Neural cell (in vitro differentiated cells): ENCODE results near the gene DNAH5. TPM values are rescaled to one million over a fixed set of nuclear protein-coding genes. Genes with fewer than 3 reads are reported as not detected.

Experiments used
- H2AFZ ChIP-seq: fragments of 200-600, 300-800 bp; sonication (generic), shearing (Covaris generic); 2 replicates; pipeline ENCODE4 v1.6.0; 2014; ENCODE audit warnings: low read depth, mild to moderate bottlenecking, antibody characterized with exemption, low read length, moderate library complexity
- H3F3A ChIP-seq: fragments of 200-600 bp; shearing (Covaris generic); 2 replicates; pipeline ENCODE4 v1.6.1; 2016; ENCODE audit warnings: mild to moderate bottlenecking, moderate library complexity, mixed read lengths, antibody characterized with exemption, low read length; ENCODE audit not compliant: insufficient read depth, poor library complexity, severe bottlenecking
- H3K27ac ChIP-seq: fragments of 200-600, 300-800 bp; sonication (generic), shearing (Covaris generic); 2 replicates; pipeline ENCODE4 v1.5.1; 2014; ENCODE audit warnings: mild to moderate bottlenecking, low read length, moderate library complexity
- H3K27me3 ChIP-seq: fragments of 300-800, 200-600 bp; sonication (generic), shearing (Covaris generic); 2 replicates; pipeline ENCODE4 v1.6.0; 2014; ENCODE audit warnings: mild to moderate bottlenecking, low read depth, low read length, moderate library complexity; ENCODE audit not compliant: insufficient read depth
- H3K36me3 ChIP-seq: fragments of 300-800, 200-600 bp; sonication (generic), shearing (Covaris generic); 2 replicates; pipeline ENCODE4 v1.5.1; 2014; ENCODE audit warnings: mild to moderate bottlenecking, antibody characterized with exemption, low read length, moderate library complexity; ENCODE audit not compliant: insufficient read depth
- H3K4me2 ChIP-seq: fragments of 300-800, 200-600 bp; sonication (generic), shearing (Covaris generic); 2 replicates; pipeline ENCODE4 v1.6.0; 2014; ENCODE audit warnings: mild to moderate bottlenecking, low read length
- H3K4me3 ChIP-seq: fragments of 300-800, 200-600 bp; sonication (generic), shearing (Covaris generic); 2 replicates; pipeline ENCODE4 v1.5.1; 2014; ENCODE audit warnings: mild to moderate bottlenecking, low read length, moderate library complexity
- H3K79me2 ChIP-seq: fragments of 200-600 bp; shearing (Covaris generic); replicated peaks from 2 replicates; pipeline ENCODE4 v1.6.0; 2014; ENCODE audit warnings: mild to moderate bottlenecking, low read length, moderate library complexity; ENCODE audit not compliant: insufficient read depth
- H3K9ac ChIP-seq: fragments of 300-800, 200-600 bp; sonication (generic), shearing (Covaris generic); 2 replicates; pipeline ENCODE4 v1.6.1; 2016; ENCODE audit warnings: mild to moderate bottlenecking, low read length, mixed read lengths
- H3K9me2 ChIP-seq: fragments of 200-600 bp; shearing (Covaris generic); 2 replicates; pipeline ENCODE4 v1.6.1; 2016; ENCODE audit warnings: mild to moderate bottlenecking, low read length, mixed read lengths; ENCODE audit not compliant: insufficient read depth
- H3K9me3 ChIP-seq: fragments of 200-600, 300-800 bp; sonication (generic), shearing (Covaris generic); 2 replicates; pipeline ENCODE4 v1.6.1; 2016; ENCODE audit warnings: mild to moderate bottlenecking, mixed run types, low read length, moderate library complexity, mixed read lengths
- H4K20me1 ChIP-seq: fragments of 200-600 bp; shearing (Covaris generic); 2 replicates; pipeline ENCODE4 v1.6.1; 2016; ENCODE audit warnings: mild to moderate bottlenecking, mixed run types; ENCODE audit not compliant: insufficient read depth
- EP300 ChIP-seq: fragments of 450-650 bp; conservative IDR thresholded peaks from 2 replicates; pipeline ENCODE4 v1.6.1; 2014; ENCODE audit warnings: antibody characterized with exemption, mild to moderate bottlenecking, moderate library complexity; ENCODE audit not compliant: poor library complexity, severe bottlenecking
- EZH2 ChIP-seq: fragments of 200-600, 300-800 bp; shearing (Covaris generic), sonication (generic); IDR thresholded peaks from 2 replicates; pipeline ENCODE4 v1.6.1; 2014; ENCODE audit warnings: antibody characterized with exemption, low read length, borderline replicate concordance, mild to moderate bottlenecking; ENCODE audit not compliant: insufficient read depth, poor library complexity, severe bottlenecking
- MXI1 ChIP-seq: fragments of 450-650 bp; conservative IDR thresholded peaks from 2 replicates; pipeline ENCODE4 v1.6.1; 2014; ENCODE audit warnings: antibody characterized with exemption, mild to moderate bottlenecking; ENCODE audit not compliant: poor library complexity, severe bottlenecking
- POLR2AphosphoS5 ChIP-seq: IDR thresholded peaks from 2 replicates; pipeline ENCODE4 v1.6.1; 2012
- RAD21 ChIP-seq: fragments of 450-650 bp; conservative IDR thresholded peaks from 2 replicates; pipeline ENCODE4 v1.6.1; 2014; ENCODE audit warnings: antibody characterized with exemption, mild to moderate bottlenecking, moderate library complexity
- SMC3 ChIP-seq: fragments of 450-650 bp; conservative IDR thresholded peaks from 2 replicates; pipeline ENCODE4 v1.6.1; 2014; ENCODE audit warnings: antibody characterized with exemption, mild to moderate bottlenecking, moderate library complexity; ENCODE audit not compliant: poor library complexity
- TAF1 ChIP-seq: IDR thresholded peaks from 2 replicates; pipeline ENCODE4 v1.6.1; 2012; ENCODE audit warnings: low read depth
- polyA plus RNA-seq: library from polyadenylated mRNA; depleted of rRNA; stranded (reverse); fragments of >200 nt; gene quantifications from 2 replicates; pipeline ENCODE4 v1.2.3, GENCODE V29; 2014
- TF ChIP-seq, protein P1 (sequence below): fragments of 450-650 bp; IDR thresholded peaks from 2 replicates; pipeline ENCODE4 v1.5.1; 2014; ENCODE audit warnings: antibody characterized with exemption, mild to moderate bottlenecking, moderate library complexity; ENCODE audit not compliant: poor library complexity, severe bottlenecking
- TF ChIP-seq, protein P2 (sequence below): IDR thresholded peaks from 2 replicates; pipeline ENCODE4 v1.6.1; 2012; ENCODE audit warnings: borderline replicate concordance

DNAH5 gene
- polyA plus RNA-seq, 1 donor from 2014 or later: 12.8 TPM

DNA sequence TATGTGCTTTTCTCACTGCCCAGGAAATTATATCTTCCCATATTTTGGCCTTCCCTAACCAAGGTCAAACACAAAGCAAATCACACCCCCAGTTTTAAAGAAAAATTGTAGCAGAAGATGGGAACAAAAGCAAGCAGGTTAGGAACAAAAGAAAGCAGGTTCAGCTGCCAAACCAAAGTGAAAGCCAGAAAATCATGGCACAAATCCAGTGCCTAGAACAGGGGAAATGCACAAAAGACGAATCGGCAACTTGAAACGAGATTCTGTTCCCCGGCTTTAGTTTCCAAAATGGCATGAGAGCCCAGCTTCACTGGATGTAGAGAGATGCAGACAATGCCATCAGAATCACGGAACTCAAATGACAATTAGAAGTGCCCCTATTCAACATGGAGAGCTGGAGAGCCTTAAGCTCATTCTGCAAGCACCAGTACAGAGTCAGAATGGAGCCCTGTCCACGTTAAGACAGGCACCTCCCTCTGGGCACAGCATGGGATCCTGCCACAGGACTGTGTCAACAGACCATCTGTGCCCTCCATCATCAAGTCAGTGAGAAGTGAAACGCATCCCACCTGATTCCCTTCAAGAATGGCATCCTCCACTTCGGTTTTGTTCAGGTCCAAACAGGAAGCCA, 13.8 kb downstream of the DNAH5 start:
- H3K27ac ChIP-seq: peak overlapping the region; percentile 88
- no peak overlapping the region for H2AFZ ChIP-seq
- H3K27me3 ChIP-seq: no peaks in the 10 kb centered on the region
- H3K36me3 ChIP-seq: no peaks in the 10 kb centered on the region
- H3F3A ChIP-seq: no peaks in the 10 kb centered on the region
- H4K20me1 ChIP-seq: no peaks in the 10 kb centered on the region
- no peaks in the 10 kb centered on the region for H3K9me3 ChIP-seq
- H3K9ac ChIP-seq: peak overlapping the region; percentile 52
- TF ChIP-seq TAF1 (peak; percentile 29), MXI1 (no peak), POLR2AphosphoS5 (peak; percentile 23), EP300 (peak; percentile 64), RAD21 (no peak), SMC3 (no peak), EZH2 (no peak)
- TF ChIP-seq, protein P1, sequence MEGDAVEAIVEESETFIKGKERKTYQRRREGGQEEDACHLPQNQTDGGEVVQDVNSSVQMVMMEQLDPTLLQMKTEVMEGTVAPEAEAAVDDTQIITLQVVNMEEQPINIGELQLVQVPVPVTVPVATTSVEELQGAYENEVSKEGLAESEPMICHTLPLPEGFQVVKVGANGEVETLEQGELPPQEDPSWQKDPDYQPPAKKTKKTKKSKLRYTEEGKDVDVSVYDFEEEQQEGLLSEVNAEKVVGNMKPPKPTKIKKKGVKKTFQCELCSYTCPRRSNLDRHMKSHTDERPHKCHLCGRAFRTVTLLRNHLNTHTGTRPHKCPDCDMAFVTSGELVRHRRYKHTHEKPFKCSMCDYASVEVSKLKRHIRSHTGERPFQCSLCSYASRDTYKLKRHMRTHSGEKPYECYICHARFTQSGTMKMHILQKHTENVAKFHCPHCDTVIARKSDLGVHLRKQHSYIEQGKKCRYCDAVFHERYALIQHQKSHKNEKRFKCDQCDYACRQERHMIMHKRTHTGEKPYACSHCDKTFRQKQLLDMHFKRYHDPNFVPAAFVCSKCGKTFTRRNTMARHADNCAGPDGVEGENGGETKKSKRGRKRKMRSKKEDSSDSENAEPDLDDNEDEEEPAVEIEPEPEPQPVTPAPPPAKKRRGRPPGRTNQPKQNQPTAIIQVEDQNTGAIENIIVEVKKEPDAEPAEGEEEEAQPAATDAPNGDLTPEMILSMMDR: no peak
- TF ChIP-seq, protein P2, sequence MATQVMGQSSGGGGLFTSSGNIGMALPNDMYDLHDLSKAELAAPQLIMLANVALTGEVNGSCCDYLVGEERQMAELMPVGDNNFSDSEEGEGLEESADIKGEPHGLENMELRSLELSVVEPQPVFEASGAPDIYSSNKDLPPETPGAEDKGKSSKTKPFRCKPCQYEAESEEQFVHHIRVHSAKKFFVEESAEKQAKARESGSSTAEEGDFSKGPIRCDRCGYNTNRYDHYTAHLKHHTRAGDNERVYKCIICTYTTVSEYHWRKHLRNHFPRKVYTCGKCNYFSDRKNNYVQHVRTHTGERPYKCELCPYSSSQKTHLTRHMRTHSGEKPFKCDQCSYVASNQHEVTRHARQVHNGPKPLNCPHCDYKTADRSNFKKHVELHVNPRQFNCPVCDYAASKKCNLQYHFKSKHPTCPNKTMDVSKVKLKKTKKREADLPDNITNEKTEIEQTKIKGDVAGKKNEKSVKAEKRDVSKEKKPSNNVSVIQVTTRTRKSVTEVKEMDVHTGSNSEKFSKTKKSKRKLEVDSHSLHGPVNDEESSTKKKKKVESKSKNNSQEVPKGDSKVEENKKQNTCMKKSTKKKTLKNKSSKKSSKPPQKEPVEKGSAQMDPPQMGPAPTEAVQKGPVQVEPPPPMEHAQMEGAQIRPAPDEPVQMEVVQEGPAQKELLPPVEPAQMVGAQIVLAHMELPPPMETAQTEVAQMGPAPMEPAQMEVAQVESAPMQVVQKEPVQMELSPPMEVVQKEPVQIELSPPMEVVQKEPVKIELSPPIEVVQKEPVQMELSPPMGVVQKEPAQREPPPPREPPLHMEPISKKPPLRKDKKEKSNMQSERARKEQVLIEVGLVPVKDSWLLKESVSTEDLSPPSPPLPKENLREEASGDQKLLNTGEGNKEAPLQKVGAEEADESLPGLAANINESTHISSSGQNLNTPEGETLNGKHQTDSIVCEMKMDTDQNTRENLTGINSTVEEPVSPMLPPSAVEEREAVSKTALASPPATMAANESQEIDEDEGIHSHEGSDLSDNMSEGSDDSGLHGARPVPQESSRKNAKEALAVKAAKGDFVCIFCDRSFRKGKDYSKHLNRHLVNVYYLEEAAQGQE: no peak
- H3K4me3 ChIP-seq: peak overlapping the region; percentile 53
- H3K9me2 ChIP-seq: no peaks in the 10 kb centered on the region
- H3K4me2 ChIP-seq: peak overlapping the region; percentile 42
- H3K79me2 ChIP-seq: no peaks in the 10 kb centered on the region

DNA sequence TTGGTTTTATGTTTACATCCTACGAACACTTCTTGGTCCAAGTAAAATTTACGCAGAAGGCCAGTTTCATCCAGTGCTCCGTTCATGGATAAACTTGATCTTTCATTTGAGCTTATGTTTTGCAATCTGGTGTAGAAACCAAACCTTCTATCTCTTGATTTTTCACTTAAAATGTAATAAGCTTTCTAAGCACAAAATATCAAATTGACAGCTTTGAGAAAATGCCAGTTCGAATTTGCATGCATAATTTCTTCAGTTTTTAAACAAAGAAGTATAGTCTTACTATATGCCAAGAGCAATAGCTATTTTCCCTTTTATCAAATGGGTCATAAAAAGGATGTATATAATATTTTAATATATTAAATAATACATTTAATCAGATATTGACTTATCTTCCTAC, 17.8 kb downstream of the DNAH5 start:
- no peaks in the 10 kb centered on the region for H3K9me3 ChIP-seq
- H2AFZ ChIP-seq: no peak overlapping the region
- no peak overlapping the region for H3K4me3 ChIP-seq
- no peak overlapping the region for H3K9ac ChIP-seq
- no peaks in the 10 kb centered on the region for H3K79me2 ChIP-seq
- H3K36me3 ChIP-seq: no peaks in the 10 kb centered on the region
- no peak overlapping the region for H3K27ac ChIP-seq
- no peak overlapping the region for H3K4me2 ChIP-seq
- no peaks in the 10 kb centered on the region for H3K27me3 ChIP-seq
- TF ChIP-seq MXI1: no peak
- H4K20me1 ChIP-seq: no peaks in the 10 kb centered on the region
- no peaks in the 10 kb centered on the region for H3K9me2 ChIP-seq
- H3F3A ChIP-seq: no peaks in the 10 kb centered on the region
